Activated T-helper 1 cell treated with Interleukin-2 at 50 U/mL for 16 hours (primary cell): ENCODE results near the gene FOXP2.
"Not testable (repeated sequence)": the region's sequence is repeated elsewhere in the genome, so short reads cannot be mapped to it uniquely, and the experiment has no call there.

Source experiments
- DNase-seq: peaks from one replicate; pipeline ENCODE4 v3.0.0-alpha.2; 2020; ENCODE audit warnings: low read depth

Gene FOXP2

GRCh38 chr7:114414156-114415063 lies at the start of gene FOXP2:
TSS of gene FOXP2 (plus strand) at chr7:114414815. CDS start at chr7:114426512, 11,697 bp downstream.
- DNase-seq: no peak

GRCh38 chr7:114365791-114366190 lies 48.8 kb upstream of the FOXP2 start:
- no peak for DNase-seq

- no peak for DNase-seq
These were observed 46.1 kb upstream of the FOXP2 start for GRCh38 chr7:114368492-114368891.

GRCh38 chr7:114369294-114369693 lies 45.3 kb upstream of the FOXP2 start:
- DNase-seq: no peak

- DNase-seq: no peak
These were observed 42.0 kb upstream of the FOXP2 start for GRCh38 chr7:114372619-114373018.

- DNase-seq: no peak
These were observed 38.7 kb upstream of the FOXP2 start for GRCh38 chr7:114375907-114376306.

GRCh38 chr7:114383946-114384345 lies 30.7 kb upstream of the FOXP2 start:
- not testable (repeated sequence) for DNase-seq

- DNase-seq: not testable (repeated sequence)
These were observed 30.3 kb upstream of the FOXP2 start for GRCh38 chr7:114384346-114384745.

GRCh38 chr7:114388021-114388420 lies 26.6 kb upstream of the FOXP2 start:
- DNase-seq: no peak

GRCh38 chr7:114392686-114393085 lies 21.9 kb upstream of the FOXP2 start:
- no peak for DNase-seq

GRCh38 chr7:114402876-114403635 lies 11.6 kb upstream of the FOXP2 start:
- no peak for DNase-seq

- DNase-seq: no peak
These were observed 9.2 kb upstream of the FOXP2 start for GRCh38 chr7:114405427-114405826.

GRCh38 chr7:114409750-114410149 lies 4.9 kb upstream of the FOXP2 start:
- DNase-seq: no peak

- no peak for DNase-seq
These were observed 2.1 kb upstream of the FOXP2 start for GRCh38 chr7:114412548-114412947.

GRCh38 chr7:114413761-114414155 lies 857 bp upstream of the FOXP2 start:
- DNase-seq: no peak

GRCh38 chr7:114415064-114415989 lies 712 bp downstream of the FOXP2 start:
- DNase-seq: no peak

GRCh38 chr7:114416129-114416990 lies 1.7 kb downstream of the FOXP2 start:
- DNase-seq: no peak

GRCh38 chr7:114417290-114417689 lies 2.7 kb downstream of the FOXP2 start:
- DNase-seq: no peak

GRCh38 chr7:114418117-114418516 lies 3.5 kb downstream of the FOXP2 start:
- no peak for DNase-seq

GRCh38 chr7:114419441-114420272 lies 5.0 kb downstream of the FOXP2 start:
- no peak for DNase-seq
